Activated effector memory CD4-positive, alpha-beta T cell treated with anti-CD3 and anti-CD28 coated beads, Interleukin-2, amount 50 U/mL, for 16 hours (primary cell): ENCODE data around the gene GRK3.
A peak's percentile ranks its signal among the peaks of the same experiment; 100 is the strongest.
"Not testable (repeated sequence)": the region's sequence is repeated elsewhere in the genome, so short reads cannot be mapped to it uniquely, and the experiment has no call there.

ENCODE experiments used
- DNase-seq: peaks from one replicate; pipeline ENCODE4 v3.0.0-alpha.2; 2020

The GRK3 gene

GRCh38 chr22:25552405-25552804 lies 12.1 kb upstream of the GRK3 start:
- not testable (repeated sequence) for DNase-seq

DNA sequence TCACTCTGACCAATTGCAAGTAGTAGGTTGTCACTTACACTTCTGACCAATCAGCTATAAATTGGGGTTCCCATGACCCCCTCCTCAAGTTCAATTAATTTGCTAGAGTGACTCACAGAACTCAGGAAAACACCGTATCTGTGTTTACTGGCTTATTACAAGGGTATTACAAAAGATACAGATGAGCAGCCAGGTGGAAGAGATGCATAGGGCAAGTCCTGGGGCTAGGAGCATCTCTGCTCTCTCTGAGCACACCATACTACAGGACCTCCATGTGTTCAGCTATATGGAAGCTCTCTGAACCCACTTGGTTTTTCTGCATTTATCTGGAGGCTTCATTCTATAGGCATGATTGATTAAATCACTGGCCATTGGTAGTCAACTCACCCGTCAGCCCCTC lies 11.3 kb upstream of the GRK3 start:
- DNase-seq: no peak

DNA sequence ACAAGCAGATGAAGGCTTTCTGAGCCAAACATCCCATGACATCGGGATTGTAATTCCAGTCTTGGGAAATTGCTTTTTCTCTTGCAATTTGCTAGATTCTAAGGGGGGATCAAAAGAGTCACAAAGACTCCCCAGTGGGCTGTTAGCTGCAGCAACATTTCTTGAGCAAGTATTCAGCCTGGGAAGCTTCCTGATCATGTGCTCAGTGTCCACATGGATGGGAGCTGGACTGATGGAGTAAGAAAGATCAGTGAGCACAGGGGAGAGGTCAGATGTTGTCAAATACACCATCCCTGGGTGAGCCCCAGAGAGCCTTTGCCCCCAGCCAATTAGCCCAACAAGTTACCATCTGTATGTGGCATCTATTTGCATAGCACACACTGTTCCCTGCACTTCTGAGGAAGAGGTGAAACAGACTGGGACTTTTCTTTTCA lies 10.2 kb upstream of the GRK3 start:
- no peak for DNase-seq

DNA sequence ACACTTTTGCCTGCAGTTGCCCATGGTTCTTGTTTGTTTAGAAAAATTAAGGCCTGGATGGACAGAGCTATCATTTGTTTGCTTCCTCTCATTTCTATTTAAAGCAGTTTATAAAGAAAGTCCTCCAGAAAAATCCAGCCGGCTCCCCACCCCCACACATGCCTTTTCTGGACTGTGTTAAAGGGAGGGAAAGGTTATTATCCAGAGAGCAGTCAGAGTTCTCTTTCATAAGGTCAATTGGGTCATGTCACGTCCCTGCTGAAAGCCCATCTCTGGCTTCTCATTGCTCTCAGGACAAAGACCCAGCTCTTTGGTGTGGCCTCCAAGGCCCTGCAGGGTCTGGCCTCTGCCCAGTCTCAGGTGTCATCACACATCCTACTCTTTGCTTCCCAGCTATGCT lies 9.8 kb upstream of the GRK3 start:
- no peak for DNase-seq

DNA sequence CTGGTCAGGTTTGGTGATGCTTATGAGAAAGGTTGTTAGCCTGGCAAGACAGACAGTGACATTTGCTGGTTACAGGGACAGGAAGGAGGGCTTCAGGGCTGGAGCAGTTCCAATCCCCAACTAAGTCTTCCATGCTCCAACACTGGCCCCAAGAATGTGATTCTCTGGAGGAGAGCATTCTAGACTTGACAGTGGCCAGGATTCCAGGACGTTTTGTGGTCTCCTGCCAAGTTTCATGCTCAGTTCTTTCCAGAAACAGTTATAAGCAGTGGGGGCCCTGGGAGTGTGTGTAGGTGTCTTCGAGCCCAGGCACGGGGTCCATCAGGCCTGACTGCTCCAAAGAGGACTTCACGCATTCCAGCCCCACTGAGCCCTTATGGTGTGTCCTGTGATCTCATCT lies 8.9 kb upstream of the GRK3 start:
- DNase-seq: no peak

DNA sequence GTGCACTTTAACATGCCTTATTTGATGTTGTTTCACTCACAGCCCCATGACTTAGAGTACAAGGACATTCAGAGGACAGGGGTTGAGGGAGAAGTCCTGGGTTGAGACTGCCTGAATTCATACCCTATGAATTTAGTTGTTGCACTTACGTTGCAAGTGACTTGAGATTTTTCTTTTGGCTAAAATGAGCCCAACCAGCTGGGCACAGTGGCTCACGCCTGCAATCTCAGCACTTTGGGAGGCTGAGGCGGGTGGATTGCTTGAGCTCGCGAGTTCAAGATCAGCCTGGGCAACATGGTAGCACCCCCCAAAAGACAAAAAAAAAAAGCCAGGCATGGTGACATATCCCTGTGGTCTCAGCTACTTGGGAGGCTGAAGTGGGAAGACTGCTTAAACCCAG lies 7.3 kb upstream of the GRK3 start:
- DNase-seq: no peak

DNA sequence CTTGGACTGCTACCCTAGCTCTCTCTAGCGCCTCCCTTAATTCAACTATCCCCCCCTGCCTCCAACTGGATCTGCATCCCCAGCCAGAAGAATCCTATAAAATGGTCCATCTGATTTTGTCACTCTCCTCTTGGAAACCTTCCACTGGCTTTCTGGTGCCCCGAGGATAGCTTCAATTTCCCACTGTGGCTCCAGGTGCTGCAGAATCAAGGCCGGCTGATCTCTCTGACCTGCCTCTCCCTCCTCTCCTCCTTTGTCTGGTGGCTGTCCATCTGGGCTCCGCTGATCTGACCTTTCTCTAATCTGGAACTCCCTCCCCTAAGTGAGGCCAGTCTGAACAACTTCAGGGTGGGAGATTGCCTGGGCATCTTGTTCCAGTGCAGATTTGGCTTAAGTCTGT lies 6.1 kb upstream of the GRK3 start:
- no peak for DNase-seq

- not testable (repeated sequence) for DNase-seq
These were observed 4.6 kb upstream of the GRK3 start for GRCh38 chr22:25559910-25560309.

DNA sequence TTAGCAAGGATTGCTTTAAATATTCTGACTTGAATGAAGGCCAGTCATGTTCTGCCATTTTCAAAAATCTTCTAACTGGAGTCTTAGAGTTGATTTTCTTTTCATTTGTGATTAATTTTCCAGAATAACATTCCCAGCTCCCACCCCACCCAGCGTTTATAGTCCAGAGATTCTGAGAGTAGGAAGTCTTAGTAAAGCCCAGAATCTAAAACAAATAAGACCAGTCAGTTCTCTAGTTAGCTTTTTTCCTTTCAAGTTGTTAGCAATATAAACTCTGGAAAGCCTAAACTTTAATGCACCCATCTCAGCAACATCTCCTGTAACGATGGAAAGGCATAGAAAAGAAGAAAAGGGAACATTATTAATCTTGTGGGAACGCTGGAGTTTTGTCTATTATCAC lies 3.3 kb upstream of the GRK3 start:
- not testable (repeated sequence) for DNase-seq

DNA sequence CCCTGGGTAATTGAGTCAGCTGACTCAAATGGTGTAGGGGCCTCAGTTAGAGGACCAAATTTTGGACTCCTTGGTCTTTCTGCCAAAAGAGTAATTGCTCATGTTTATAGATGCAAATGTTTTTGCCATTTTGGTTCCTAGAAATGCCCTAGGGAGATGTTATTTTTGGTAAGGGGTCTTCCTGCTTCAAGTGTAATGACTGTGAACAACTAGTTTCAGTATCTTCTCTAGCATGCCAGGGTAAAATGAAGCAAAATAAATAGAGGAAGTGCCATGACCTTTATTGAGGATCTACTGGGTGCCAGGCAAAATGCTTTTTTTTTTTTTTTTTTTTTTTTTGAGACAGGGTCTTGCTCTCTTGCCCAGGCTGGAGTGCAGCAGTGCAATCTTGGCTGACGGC lies 2.5 kb upstream of the GRK3 start:
- not testable (repeated sequence) for DNase-seq

DNA sequence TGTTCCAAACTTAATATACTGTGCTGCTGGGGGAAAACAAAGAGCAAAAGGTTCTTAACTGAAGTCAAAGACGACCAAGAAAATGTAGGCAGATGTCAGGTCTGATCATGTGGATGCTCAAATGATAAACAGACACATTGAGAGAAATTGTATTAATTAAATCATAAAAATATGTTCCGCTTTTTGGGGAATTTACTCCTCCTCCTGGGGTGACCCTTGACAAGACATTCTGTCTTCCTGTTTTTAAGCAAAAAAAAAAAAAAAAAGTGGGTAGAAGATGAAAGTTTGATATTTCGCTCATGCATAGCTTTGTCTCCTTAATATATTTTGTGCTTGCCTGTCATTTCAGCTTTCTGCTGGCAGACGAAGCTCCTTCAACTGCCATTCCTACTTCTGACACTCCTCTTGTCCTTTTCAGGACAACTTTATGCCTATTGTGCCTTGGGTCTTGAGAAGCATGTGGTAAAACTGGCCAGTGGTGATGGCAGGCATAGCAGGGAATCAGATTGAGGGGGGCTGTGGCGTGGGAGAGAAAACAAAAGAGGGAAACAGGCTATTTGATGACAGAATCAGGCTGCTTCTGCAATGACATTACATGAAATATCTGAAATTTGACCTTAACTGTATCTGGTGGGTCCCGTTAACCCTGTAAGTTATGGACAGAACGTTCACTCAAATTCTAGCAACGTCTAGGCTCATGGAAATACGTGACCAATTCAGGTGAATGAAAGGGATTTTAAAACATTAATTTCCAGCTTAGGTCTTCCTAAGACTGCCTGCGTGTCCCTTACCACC lies 1.3 kb upstream of the GRK3 start:
- DNase-seq: not testable (repeated sequence)

DNA sequence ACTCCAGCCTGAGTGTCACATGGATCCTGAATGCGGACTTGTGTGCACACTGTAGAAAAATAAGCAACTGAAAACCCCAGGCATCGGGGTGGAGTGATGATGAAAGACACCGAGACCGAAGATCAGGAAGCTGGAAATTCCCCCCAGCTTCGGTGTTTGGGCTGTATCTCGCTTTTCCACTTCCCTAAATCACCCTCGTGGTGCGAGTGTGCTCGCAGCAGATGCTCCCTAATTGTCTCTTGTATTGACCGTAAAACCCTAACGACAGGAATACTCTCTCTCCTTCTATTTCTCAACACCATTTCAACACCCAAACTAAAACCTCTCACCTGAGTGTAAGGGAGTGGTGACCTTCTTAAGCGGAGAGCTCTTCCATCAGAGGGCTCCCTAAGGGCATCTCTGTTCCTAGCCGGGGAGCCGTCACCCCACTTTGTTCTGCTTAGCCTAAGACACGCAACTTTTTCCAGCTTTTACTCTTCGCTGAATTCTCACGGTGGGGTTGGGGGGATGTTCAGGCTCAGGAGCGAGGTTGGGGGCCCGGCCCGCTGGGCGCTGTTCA lies 635 bp upstream of the GRK3 start:
- DNase-seq: peak; percentile 62

- DNase-seq: peak; percentile 66
These were observed 653 bp downstream of the GRK3 start for GRCh38 chr22:25564979-25565677.

- no peak for DNase-seq
These were observed 1.9 kb downstream of the GRK3 start for GRCh38 chr22:25566186-25566897.

- DNase-seq: no peak
These were observed 2.4 kb downstream of the GRK3 start for GRCh38 chr22:25566898-25567235.

- DNase-seq: no peak
These were observed 2.8 kb downstream of the GRK3 start for GRCh38 chr22:25567251-25567675.

- not testable (repeated sequence) for DNase-seq
These were observed 3.6 kb downstream of the GRK3 start for GRCh38 chr22:25568066-25568465.

DNA sequence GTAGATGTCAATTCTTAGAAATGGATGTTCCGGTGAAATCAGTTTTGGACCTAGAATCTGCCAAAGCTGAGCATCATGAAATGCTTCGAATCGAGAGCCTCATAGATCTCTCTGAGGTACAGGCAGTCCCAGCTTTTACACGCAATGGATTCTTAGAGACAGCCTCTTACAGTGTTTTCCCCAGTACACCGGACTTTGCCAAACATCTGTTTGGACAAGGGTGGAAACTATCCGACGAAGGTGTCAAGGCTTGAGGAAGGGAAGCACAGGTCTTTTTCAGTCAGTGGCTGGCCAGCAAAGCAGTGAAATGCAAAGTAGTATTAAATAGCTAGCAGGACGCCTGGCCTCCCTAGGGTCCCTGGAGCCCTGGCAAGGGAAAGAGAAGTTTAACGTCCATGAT lies 4.9 kb downstream of the GRK3 start:
- DNase-seq: no peak

GRCh38 chr22:25569983-25570382 lies 5.5 kb downstream of the GRK3 start:
- no peak for DNase-seq

DNA sequence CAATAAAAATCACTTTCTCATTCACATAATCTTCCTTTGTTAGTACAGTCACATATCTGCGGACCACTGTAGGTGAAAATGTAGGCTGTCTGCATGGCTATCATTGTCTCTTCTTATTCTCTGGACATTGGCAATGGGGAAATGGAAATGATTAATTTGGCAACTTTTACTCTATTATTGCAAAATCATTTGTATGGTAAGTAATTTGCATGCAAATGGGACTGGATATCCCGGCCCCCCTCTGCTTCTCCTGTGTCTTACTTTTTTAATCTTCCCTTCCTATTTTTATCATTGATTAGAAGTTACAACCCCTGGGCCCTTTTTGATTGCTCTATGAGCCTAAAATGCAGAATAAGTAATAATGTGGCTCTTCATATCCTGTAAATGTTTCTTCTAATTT lies 6.0 kb downstream of the GRK3 start:
- DNase-seq: no peak

DNA sequence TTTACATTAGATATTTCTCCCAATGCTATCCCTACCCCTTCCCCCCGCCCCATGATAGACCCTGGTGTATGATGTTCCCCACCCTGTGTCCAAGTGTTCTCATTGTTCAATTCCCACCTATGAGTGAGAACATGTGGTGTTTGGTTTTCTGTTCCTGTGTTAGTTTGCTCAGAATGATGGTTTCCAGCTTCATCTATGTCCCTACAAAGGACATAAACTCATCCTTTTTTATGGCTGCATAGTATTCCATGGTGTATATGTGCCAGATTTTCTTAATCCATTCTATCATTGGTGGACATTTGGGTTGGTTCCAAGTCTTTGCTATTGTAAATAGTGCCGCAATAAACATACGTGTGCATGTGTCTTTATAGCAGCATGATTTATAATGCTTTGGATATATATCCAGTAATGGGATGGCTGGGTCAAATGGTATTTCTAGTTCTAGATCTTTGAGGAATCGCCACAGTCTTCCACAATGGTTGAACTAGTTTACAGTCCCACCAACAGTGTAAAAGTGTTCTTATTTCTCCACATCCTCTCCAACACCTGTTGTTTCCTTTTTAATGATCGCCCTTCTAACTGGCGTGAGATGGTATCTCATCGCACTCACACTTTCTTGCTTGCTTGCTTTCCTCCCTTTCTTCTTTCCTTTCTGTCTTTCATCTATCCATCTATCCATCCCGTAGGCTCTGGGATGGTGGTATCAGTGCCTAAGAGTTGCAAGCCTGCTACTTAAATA lies 7.7 kb downstream of the GRK3 start:
- DNase-seq: not testable (repeated sequence)

- DNase-seq: no peak
These were observed 8.3 kb downstream of the GRK3 start for GRCh38 chr22:25572708-25573171.

DNA sequence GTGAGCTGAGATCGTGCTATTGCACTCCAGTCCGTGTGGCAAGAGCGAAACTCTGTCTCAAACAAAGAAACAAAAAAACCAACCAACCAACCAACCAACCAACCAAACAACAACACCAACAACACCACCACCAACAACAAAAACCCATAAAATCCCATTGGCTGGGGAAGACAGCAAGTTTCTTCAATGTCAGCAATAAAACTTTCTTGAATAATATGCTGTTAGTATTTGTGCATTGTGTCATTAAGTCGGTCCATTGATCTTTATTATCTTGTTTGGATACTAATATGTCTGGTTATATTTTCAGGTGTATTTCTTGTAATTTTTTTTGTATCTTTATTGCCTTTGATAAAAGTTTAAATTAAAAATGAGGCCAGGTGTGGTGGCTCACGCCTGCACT lies 9.4 kb downstream of the GRK3 start:
- DNase-seq: no peak
